AG09319 (cell line): ENCODE data around the gene TCERG1L.

ENCODE experiments used
- DNase-seq: peaks from one replicate; pipeline ENCODE4 v3.0.0-alpha.2; 2010; ENCODE audit warnings: low read depth; ENCODE audit errors: extremely low read depth
- CTCF ChIP-seq: IDR thresholded peaks from 2 replicates; pipeline ENCODE4 v1.5.1; 2011; ENCODE audit warnings: low read depth, mild to moderate bottlenecking, inconsistent platforms, low read length, moderate library complexity

The TCERG1L gene

DNA sequence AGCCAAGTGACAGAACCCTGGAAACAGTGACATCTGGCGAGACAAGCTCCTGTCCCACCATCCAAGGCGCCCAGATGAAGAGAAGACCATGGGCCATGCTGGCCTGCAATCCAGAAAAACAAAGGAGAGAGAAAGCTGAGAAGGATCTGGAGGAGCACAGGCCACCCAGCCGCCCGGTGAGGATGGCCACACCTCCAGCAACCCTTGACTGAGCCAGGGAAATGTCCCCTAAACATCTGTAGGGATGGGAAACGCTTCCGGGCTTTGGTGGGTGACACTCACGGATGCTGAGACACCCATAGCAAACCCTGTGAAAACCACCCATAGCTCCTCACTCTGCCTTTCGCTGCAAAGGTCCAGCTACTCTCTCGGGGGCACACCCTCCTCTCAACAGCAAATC is 32.0 kb downstream of the TCERG1L start:
- TF ChIP-seq CTCF, result no peak
- DNase-seq, result no peak

DNA sequence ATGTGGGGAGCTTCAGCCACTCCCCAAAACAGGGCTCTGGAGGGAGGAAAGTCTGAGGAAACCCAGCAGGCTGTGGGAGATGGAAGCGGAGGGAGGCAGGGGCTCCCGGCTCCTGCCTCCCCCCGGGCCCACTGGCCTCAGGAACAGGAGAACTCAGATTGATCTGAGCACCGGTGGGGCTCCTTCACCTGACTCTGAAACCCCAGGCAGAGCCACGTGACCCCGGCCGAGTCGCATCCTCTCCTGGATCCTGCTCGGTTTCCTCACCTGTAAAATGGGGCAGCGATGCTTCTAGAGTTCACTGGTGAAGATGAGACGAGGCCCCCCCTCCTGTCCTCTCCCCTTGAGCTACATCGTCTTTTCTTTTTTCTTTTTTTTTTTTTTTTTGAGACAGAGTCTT is 33.6 kb downstream of the TCERG1L start:
- no peak for TF ChIP-seq CTCF
- DNase-seq, result no peak

DNA sequence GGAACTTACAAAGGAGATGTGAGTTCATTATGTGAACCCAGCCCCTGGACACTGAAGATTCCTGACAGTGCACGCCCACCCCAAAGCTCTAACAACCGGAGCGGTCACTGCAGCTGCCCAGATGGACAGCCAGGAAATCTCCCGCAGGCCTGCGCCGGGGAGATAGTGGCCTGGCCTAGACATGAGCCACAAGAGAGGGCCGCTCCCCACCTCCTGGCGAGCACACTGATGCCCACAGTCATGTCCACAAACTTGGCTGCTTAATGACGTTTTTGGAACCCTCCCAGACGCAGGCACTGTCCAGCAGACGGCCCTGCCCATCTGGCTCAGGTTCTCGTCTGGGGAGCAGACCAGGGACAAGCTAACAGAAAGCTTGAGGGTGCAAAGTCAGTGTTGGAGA is 34.2 kb downstream of the TCERG1L start:
- TF ChIP-seq CTCF, result no peak
- no peak for DNase-seq

DNA sequence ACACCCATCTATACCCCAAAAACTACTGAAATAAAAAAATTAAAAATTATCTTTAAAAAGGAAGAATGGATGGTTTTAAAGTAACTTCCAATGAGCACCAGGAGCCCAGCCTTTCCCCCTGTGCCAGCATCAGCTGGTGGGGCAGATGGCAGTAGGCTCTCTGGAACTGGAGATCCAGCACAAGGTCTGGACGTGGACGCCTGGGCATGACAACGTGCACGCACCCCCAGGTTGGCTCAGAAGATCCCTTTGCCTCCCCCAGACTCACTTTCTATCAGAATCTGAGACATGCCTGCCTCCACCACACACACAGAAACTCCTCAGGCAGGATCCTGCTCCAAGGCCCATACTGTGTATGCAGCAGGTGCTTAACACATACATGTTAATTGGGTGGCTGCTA is 35.8 kb downstream of the TCERG1L start:
- TF ChIP-seq CTCF, result no peak

DNA sequence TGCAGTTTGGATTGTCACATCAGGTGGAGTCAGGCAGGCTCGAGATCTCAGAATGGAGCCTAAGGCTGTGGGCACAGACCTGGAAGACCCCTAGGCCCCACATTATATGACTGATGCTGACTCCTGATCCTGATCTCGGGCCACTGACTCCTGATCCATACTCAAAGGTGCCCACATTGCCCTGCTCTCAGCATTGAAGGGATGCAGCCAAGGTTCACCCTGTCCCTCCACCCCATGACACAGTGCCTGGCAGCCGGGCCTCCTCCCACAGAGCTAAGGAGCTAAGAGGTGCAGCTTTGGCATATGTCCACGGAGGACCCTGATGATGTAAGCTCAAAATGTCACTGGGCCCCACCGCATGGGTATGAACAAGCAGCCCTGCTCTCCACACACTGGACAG is 36.6 kb downstream of the TCERG1L start:
- TF ChIP-seq CTCF, result no peak

More for the DNA sequence above, 35.8 kb downstream of the TCERG1L start:
- DNase-seq, result no peak

DNA sequence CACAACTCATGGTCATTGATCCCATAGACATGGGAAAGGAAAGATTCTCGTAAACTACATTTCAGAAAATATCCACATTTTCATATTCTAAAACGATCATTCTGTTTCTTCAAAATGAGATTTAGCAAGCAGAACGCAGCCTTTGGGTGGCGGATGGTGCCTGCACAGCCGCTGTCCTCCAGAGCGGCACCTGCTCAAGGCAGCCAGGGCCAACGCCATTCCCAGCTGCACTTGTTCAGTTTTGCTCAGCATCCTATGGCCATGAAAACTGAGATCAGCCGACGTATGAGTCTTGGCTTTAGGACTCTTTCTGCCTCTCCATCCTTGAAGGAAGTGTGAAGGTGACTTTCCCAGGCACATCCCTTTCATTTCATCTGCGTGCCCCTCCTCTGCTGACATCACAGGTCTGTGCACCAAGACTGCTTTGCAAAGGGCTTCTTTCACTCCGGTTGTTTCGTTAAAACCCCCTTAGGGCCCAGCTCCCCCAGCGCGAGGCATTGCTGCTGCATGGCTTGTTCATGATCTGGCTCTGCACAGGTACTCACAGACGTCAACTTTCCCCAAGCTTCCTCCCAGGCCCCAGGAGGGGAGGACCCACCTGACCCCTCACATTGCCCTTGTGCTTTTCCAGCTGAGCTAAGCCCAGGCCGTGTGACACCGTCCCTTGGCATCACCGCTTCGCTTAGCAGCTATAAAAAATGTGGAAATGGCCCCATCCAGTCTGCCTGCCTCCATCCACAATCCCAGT is 37.2 kb downstream of the TCERG1L start:
- no peak for TF ChIP-seq CTCF
- no peak for DNase-seq

More for the DNA sequence above, 36.6 kb downstream of the TCERG1L start:
- no peak for DNase-seq

DNA sequence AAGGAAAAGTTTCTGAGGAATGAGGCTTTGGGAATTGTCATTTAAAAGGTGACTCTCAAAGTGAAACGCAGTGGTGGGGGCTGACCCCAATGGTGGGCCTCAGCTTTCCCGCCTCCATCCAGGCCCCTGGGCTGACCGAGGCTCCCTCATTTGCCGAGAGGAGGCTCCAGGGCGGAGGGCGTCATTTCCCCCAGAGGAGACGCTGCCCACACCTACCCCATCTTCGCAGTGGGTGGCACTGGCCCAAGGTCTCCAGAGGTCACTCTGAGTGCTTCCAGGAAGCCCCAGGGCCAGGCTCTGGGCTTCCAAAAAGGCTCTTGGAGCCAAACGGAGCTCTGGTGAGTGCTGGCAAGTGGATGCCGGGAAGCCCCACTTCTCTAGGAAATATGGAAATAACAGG is 38.0 kb downstream of the TCERG1L start:
- TF ChIP-seq CTCF, result no peak
- DNase-seq, result no peak
